Fibroblast of skin of right biceps (primary cell): ENCODE results near the gene SUSD3.
"Not testable (repeated sequence)": the region's sequence is repeated elsewhere in the genome, so short reads cannot be mapped to it uniquely, and the experiment has no call there.

ENCODE experiments used
- DNase-seq: peaks from one replicate; pipeline ENCODE4 v3.0.0-alpha.2; 2013

SUSD3 gene

GRCh38 chr9:93114169-93114983 lies 55.9 kb downstream of the SUSD3 start:
- no peak for DNase-seq

DNA sequence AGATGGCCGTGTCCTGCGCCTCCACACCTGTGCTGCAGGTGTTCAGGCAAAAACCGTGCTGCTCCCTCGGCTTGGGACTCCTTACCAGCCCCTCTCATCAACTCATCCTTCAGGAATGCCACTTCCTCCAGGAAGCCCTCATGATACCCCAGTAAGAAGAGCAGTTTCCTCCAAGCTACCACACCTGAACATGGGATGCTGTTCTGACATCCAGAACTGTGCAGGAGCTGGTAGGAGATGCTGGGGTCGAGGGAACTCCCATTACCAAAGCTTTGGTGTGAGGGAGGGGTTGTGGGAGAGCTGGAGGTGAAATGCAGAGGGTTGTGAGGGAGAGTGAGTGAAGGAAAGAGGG lies 56.5 kb downstream of the SUSD3 start:
- DNase-seq: no peak

DNA sequence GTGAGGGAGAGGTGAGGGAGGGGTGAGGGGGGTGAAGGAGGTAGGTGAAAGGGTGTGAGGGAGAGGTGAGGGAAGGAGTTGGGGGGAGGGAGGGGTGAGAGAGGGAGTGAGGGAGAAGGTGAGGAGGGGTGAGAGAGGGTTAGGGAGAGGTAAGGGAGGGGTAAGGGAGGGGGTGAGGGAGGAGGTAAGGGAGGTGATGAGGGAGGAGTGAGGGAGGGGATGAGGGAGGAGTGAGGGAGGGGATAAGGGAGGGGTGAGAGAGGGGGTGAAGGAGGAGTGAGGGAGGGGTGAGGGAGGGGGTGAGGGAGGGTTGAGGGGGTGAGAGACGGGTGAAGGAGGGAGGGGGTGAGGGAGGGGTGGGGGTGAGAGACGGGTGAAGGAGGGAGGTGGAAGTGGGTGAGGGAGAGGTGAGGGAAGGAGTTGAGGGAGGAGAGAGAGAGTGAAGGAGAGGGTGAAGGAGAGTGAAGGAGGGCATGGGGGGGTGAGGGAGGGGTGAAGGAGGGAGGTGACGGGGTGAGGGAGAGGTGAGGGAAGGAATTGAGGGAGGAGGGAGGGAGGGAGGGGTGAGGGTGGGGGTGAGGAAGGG lies 57.1 kb downstream of the SUSD3 start:
- DNase-seq: no peak

DNA sequence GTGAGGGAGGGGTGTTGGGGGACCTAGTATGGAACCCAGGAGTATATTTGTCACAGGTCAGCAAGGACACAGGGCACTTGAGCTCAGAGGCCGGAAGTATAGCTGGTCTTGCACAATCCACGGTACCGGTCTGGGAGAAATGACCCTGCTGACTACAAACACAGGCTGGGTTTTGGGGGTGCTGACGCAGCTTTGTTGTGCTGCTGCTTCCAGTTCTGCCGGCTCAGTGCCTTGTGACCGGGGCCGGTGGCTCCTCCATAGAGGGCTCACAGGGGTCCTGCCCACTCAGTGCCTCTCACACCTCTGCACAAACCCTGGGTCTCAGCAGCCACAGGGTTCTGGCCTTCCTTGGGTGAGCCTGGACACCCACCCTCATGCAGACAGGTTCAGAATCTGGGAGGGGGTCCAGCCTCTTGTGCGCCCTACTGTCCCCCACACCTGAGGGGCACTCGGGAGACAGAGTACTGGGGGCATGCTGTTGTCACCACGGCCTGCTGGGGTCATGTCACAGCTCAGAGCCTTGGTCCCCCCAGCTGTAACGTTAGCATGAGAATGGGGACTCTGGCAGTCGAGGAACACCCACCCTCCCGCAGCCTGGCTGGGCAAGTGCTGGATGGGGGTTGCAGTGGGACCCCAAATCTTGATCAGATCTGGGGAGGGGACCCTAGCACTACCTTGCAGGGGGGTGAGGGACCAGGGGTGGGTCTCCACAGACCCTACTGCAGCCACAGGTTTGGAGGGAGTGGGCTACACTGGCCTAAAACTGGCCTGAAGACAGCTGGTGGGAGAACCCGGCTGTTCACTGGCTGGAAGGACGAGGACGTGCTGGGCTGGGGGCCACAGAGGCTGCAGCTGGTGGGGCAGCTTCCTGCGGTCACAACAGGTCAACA lies 57.8 kb downstream of the SUSD3 start:
- no peak for DNase-seq

- DNase-seq: not testable (repeated sequence)
Observed at GRCh38 chr9:93117521-93117920, 59.0 kb downstream of the SUSD3 start.

GRCh38 chr9:93117924-93118862 lies 59.7 kb downstream of the SUSD3 start:
- no peak for DNase-seq

GRCh38 chr9:93118863-93119702 lies 60.6 kb downstream of the SUSD3 start:
- DNase-seq: no peak

- no peak for DNase-seq
Observed at GRCh38 chr9:93119703-93119952, 61.1 kb downstream of the SUSD3 start.

GRCh38 chr9:93119953-93120845 lies 61.7 kb downstream of the SUSD3 start:
- peak; percentile 77 for DNase-seq

DNA sequence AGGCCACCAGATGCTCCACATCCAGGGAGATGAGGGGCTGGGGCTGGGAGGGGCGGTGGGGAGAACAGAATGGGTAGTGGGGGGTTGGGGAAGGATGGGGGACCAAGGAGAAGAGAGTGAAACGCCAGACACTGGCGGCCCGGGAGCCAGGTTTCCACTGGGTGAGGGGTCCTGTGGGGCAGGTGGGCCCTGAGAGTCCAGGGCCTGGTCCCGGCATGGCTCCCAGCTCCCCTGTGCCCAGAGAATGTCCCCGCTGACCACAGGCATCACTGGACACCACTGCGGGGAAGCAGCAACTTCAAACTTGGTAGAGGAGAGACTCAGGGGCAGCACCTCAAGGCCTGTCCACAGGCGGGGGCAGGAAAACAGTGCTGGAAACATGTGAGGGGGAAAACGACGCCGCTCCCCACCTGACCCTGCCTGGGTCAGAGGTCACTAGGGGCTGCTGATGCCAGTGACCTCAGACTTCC lies 62.4 kb downstream of the SUSD3 start:
- DNase-seq: no peak

- DNase-seq: no peak
Observed at GRCh38 chr9:93121316-93122241, 63.1 kb downstream of the SUSD3 start.

GRCh38 chr9:93122721-93123221 lies 64.3 kb downstream of the SUSD3 start:
- DNase-seq: no peak

GRCh38 chr9:93123561-93124283 lies 65.2 kb downstream of the SUSD3 start:
- no peak for DNase-seq

- DNase-seq: no peak
Observed at GRCh38 chr9:93124793-93125192, 66.3 kb downstream of the SUSD3 start.

DNA sequence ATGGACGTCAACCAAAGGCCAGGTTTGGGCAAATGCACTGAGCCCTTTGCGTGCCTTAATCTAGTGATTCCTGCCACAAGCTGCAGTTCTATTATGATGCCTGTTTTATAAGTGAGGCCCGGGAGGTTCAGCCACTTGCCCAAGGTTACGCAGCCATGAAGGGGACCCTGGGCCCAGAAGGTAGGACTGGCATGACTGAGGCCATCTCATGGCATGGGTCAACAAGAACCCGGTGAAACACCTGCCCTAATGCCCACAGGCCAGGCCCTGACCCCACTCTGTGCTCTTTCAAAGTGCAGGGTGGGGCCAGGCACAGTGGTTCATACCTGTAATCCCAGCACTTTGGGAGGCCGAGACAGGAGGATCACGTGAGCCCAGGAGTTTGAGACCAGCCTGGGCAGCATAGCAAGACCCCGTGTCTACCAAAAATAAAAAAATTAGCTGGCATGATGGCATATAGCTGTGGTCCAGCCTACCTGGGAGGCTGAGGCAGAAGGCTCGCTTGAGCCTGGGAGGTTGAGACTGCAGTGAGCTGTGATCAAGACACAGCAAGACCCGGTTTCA lies 66.9 kb downstream of the SUSD3 start:
- DNase-seq: no peak

GRCh38 chr9:93126151-93126781 lies 67.8 kb downstream of the SUSD3 start:
- no peak for DNase-seq

DNA sequence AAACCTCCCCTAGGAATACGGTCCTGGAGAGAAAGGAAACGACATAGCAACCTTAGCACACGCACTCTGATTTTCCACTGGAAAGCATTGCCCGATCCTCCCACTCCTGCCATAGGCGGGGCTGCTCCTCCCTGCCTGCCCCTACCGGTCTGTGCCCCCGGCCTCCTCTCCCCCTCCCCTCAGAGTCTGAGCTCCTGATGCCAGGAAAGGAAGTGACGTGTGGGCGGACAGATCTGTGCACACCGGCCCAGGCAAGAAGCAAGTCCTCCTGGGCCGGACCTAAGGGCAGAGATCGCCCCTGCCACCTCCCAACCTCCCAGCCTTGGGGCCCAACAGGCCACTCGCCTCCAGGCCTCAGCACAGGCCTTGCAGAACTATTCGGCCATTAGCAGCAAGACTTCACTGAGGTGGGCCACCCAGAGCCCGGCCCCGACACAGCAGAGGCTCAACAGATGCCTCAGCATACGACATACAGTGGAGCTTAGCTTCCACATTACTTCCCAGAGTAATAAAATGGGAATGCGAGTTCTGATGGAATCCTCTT lies 68.4 kb downstream of the SUSD3 start:
- DNase-seq: no peak
